ENCODE measurements around the gene FNDC3A.
A peak's percentile ranks its signal among the peaks of the same experiment; 100 is the strongest.

The FNDC3A gene

GRCh38 chr13:48975856-48976575, at the start of gene FNDC3A:
TSS of gene FNDC3A (plus strand) at chr13:48975912. CDS start at chr13:49006191, 30,279 bp downstream.
- DNase-seq, result peak; percentile 86 to 87

DNA sequence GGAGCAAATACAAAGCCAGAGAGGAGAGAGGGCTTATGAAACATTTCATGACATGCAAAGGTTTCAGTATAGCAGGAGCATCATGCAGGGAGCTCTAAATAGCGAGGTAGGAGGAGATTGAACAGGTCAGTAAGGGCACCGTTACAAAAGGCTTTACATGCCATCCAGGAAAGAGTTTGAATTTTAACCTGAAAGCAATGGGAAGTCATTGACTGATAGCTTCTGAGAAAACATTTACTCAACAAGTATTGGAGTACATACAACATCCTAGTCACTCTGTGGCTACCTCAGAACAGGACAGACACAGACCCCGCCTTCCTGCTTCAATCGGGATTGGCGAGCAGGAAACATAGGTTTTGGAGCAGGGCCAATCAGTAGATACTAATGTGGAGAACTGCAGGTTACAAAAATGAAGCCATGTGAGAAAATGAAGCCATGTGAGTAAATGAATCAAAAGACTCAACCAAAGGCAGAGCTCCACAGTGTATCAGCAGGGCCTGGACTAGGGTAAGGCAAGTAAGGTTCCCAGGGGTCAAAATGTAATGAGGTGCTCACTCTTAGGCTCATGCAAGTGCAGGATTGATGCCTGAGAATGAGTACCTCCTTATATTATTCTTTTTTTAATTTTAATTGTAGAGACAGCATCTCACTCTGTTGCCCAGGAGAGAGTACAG, 46.8 kb upstream of the FNDC3A start:
- DNase-seq, result no peak

DNA sequence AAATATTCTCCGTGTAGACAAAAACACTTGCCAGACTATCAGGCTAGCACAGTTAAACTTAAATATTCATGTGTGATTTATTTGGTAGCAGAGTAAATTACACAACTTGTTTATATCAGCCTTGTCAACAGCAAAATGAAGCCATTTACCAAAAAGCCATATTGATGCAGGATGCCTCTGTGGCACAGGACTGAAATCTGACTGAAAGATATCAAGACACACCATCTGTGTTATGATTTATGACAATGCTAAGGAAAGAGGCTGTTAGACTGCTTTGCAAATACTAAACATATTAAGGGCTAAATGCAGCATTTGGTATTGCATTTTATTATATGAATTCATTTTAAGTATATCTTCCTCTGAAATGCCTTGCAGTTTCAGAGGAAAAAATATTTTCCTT, 44.8 kb upstream of the FNDC3A start:
- DNase-seq, result no peak

GRCh38 chr13:48938308-48938943, 37.3 kb upstream of the FNDC3A start:
- DNase-seq, result no peak

DNA sequence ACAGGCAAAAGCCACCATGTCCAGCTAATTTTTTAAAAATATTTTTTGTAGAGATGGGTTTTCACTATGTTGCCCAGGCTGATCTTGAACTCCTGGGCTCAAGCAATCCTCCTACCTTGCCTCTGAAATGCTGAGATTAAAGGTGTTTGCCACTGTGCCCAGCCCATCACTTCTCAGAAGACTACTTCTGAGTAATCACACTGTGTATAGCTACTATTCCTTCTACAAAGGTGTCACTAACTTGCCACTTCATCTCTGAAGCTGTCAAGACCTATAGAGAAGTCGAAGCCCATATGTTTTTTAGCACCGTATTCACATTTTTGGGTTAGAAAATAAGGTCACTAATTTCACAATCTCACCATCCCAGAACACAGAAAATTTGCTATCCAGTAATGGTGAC, 36.0 kb upstream of the FNDC3A start:
- no peak for DNase-seq

- DNase-seq, result no peak
Observed at GRCh38 chr13:48942131-48942530, 33.6 kb upstream of the FNDC3A start.

DNA sequence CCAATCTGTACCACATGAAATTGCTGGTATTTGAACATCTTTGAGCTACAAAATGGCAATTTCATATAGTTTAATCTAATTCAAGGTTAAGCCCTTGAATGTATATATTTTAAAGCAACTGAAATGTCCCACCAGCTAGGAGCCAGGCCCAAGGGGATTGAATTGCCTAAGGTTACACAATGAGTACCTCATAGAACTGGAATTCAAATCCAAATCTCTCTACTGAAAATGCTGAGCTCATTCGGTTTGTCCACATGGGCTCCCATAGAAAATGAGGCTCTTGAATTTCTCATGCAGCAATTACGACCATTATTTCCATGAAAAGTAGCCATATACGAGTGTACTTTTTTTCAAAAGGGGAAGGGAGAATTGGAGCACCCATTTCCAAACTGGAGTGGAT, 31.5 kb upstream of the FNDC3A start:
- DNase-seq, result no peak

DNA sequence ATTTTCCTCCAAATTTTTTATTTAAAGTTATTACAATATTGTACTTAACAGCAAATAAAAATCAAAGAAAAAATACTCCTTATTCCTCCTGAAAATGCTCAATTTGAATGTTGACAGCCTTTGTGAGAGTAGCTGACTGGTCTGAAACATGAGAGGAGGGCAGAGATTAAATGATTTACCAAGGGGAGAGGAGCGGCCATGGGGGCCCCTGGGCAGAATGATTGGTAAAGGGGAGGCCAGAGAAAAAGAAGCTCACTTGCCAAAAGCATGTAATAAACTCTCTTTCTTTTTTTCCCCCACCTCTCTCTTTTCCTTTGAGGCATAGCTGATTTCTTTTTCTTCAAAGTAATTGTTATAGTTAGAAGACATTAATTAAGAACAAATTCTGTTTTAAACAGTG, 30.1 kb upstream of the FNDC3A start:
- DNase-seq, result no peak

DNA sequence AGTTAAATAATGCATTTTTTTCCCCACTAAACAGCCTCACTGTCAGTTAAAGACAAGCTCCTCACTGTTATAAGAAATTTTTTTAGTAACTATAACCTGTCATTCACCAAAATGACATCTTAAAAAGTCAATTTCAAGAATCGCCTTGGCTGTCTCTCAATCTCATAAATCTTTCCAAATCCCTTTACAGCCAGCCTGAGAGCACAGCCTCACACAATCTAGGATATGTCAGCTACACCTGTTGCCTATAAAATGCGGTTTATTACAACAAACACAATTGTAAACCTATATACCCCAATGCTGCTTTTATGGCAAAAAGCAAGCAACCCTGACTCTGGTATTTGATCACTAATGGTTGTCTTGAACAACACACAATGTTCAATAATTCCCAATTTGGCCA, 29.5 kb upstream of the FNDC3A start:
- DNase-seq, result no peak

- no peak for DNase-seq
Observed at GRCh38 chr13:48949566-48950500, 25.9 kb upstream of the FNDC3A start.

DNA sequence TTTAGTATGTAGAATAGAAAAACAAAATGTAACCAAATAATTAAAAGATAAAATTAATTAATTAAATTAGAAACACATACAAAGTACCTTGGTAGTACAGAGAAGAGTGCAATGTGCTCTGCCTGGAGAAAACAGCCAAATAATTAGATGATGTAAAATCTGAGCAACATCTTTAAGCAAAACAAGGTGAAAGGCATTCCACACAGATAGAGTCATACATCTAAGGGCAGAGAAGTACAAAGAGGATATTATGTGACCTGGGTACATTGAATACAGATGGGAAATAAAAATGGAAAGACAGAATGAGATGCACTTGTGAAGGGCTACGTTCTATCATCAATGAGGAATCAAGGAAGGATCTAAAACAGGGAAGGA, 25.2 kb upstream of the FNDC3A start:
- DNase-seq, result no peak

- no peak for DNase-seq
Observed at GRCh38 chr13:48954081-48954480, 21.6 kb upstream of the FNDC3A start.

- no peak for DNase-seq
Observed at GRCh38 chr13:48955536-48955935, 20.2 kb upstream of the FNDC3A start.

DNA sequence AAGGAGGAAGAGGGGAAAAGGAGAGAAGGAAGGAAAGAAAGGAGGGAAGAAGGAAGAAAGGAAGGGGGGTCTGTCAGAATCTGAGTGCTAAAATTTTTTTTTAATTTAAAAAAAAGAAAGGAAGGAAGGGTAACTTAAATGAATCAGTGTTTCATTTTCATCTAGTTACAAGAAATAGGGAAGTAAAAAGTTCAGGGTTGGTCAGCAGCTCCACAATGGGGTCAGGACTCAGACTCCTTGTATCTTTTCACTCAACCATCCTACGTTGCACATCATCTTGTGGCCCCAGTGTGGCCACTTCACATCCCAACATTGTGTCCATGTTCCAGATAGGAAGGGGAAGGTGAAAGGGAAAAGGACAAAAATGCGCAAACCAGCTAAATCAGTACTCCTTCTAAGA, 14.3 kb upstream of the FNDC3A start:
- DNase-seq, result no peak

DNA sequence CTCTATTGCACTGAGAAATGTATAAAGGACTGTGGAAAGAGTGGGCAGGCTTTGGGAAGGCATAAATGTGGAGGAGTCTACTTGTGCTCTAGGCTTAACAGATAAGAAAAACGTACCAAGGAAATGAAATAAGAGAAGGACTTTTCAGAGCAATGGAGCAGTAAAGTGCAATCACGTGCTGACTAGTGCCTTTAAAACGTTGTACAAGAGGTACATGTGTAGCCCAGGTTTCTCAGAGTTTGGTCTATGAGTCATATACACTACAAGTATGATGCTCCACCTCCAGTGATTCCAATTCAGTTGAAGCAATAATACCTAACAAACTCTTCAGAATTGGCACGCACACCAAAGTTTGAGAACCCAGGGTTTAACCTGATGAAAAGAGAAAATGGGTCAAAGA, 13.4 kb upstream of the FNDC3A start:
- DNase-seq, result no peak

DNA sequence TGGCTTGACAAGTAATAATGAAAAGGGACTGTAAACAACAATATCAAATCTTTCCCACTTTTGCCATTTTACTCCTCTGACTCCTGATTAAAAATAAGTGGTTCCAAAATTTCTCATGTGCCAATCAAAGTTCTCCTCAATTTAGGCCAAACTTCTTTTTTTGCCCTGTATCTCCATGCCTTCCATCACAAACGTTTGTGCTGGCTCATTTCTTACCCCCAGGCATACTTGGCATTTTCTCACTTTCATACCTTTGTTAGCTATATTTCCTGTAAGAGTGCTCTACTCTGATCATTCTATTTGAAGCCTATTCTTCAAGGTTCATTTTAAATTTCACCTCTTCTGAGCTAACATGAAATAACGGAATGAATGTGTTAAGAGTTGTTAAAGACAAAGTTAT, 10.0 kb upstream of the FNDC3A start:
- no peak for DNase-seq

DNA sequence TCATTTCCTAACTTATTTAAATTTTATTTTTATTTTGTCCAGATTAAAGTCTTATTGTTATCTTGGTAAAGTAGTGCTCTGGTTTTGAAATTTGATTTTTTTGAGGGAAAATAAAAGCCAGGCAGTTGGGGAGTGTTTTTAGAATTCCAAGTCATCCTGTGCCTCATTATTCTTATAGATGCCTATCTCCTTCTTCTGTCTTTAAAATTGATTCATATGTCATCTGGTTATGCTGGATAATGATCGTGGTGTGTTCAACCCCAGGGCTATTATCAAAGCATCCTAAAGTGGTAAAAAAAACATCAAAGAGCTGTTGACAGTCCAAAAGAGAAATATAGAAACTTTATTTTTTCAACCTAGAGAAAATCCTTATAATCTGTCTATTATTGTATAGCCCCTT, 6.0 kb upstream of the FNDC3A start:
- no peak for DNase-seq

DNA sequence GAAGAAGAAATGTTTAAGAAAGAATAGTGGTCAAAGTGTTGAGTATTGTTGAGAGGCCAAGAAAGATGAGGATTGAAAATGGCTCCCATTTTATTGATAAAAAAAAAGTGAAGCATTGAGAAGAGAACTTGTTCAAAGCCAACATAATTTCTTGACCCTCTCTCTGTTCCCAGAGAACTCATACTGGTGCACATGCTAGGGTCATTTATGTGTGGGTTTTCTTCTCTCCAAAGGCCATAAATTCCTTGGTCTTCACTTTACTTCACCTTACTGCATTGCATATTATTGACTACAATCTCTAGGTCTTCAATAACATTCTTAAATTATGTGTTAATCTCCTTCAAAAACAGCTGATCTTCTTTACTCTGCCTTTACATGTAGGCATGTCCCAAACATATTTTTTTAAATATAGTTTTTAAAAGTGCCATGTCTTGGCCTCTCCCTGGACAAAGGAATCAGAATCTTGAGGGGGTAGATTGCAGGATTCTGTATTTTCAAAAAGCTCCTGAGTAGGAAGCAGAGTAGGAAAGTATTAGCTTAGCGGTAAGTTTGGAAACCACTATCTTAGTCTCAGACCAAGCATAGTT, 1.8 kb upstream of the FNDC3A start:
- DNase-seq, result no peak

- peak in 1 of 2 donors; percentile 37 for DNase-seq
Observed at GRCh38 chr13:48975101-48975855, 434 bp upstream of the FNDC3A start.

DNA sequence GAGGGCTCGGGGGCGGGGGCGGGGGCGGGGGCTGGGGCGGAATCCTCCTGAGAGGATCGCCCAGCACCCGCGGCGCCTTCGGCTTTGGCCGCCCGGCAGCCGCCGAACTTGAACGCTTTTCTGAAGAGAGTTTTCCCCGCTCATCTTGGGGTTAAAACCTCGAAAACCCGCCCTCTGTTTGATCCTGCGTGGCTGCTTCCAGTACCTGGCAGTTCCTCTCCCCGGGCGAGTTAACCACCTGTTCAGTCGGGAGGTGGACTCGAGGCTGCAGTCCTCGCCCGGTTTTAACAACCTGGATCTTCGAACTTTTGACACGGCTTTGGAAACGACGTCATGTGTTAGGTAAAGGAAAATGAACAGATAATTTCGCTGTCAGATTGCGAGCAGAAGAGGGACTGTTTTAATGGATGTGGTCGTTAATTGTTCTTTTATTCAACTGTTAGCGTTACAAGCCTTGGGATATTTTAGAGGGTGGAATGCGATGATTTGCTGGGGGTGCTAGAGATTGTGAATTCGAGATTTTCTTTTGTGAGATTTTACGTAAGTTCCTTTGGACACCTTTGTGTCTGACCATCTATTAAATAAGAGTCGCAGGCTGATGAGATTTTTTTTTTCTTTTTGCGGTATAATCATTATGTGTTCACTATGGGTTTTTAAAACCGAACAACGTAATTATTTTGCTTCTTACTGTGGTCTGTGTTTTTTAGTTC, 1.0 kb downstream of the FNDC3A start:
- DNase-seq, result no peak

- no peak for DNase-seq
Observed at GRCh38 chr13:48977286-48977625, 1.5 kb downstream of the FNDC3A start.

Measured in CD4-positive, alpha-beta T cell treated with Interleukin-1 beta for 1 hour (primary cell).